Glomerular visceral epithelial cell (primary cell): ENCODE measurements around the gene RAPGEF3.

Source experiments
- DNase-seq: peaks from one replicate; pipeline ENCODE4 v3.0.0-alpha.2; 2016; ENCODE audit errors: extremely low spot score

Gene RAPGEF3

GRCh38 chr12:47744005-47744651 lies 14.6 kb downstream of the RAPGEF3 start:
- DNase-seq: no peak

GRCh38 chr12:47743311-47743860 lies 15.3 kb downstream of the RAPGEF3 start:
- no peak for DNase-seq

- DNase-seq: peak; percentile 53
Observed at GRCh38 chr12:47742253-47742825, 16.3 kb downstream of the RAPGEF3 start.

- peak; percentile 94 for DNase-seq
Observed at GRCh38 chr12:47741340-47741703, 17.4 kb downstream of the RAPGEF3 start.

GRCh38 chr12:47740606-47741339 lies 17.9 kb downstream of the RAPGEF3 start:
- DNase-seq: no peak

GRCh38 chr12:47739979-47740378 lies 18.7 kb downstream of the RAPGEF3 start:
- DNase-seq: no peak

- no peak for DNase-seq
Observed at GRCh38 chr12:47739297-47739696, 19.4 kb downstream of the RAPGEF3 start.

GRCh38 chr12:47737936-47738594 lies 20.6 kb downstream of the RAPGEF3 start:
- no peak for DNase-seq

GRCh38 chr12:47736877-47737676 lies 21.6 kb downstream of the RAPGEF3 start:
- DNase-seq: peak; percentile 61

GRCh38 chr12:47736216-47736615 lies 22.5 kb downstream of the RAPGEF3 start:
- DNase-seq: no peak

GRCh38 chr12:47735649-47736048 lies 23.0 kb downstream of the RAPGEF3 start:
- no peak for DNase-seq

- DNase-seq: no peak
Observed at GRCh38 chr12:47734725-47735480, 23.8 kb downstream of the RAPGEF3 start.

- DNase-seq: no peak
Observed at GRCh38 chr12:47733142-47733541, 25.5 kb downstream of the RAPGEF3 start.

GRCh38 chr12:47732504-47732903 lies 26.2 kb downstream of the RAPGEF3 start:
- no peak for DNase-seq

GRCh38 chr12:47731723-47732122 lies 27.0 kb downstream of the RAPGEF3 start:
- DNase-seq: no peak

- DNase-seq: no peak
Observed at GRCh38 chr12:47730341-47730744, 28.3 kb downstream of the RAPGEF3 start.

- no peak for DNase-seq
Observed at GRCh38 chr12:47729233-47729632, 29.4 kb downstream of the RAPGEF3 start.

GRCh38 chr12:47725893-47726292 lies 32.8 kb downstream of the RAPGEF3 start:
- DNase-seq: no peak

- no peak for DNase-seq
Observed at GRCh38 chr12:47725091-47725772, 33.4 kb downstream of the RAPGEF3 start, which contains the start of gene ENDOU. ENDOU (minus strand) TSS chr12:47725490; CDS start chr12:47725413, 77 bp downstream.
